Neural cell (in vitro differentiated cells): Measurements from ENCODE around the gene SUCO. TPM values are rescaled to one million over a fixed set of nuclear protein-coding genes. Genes with fewer than 3 reads are reported as not detected.

ENCODE experiments used
- H2AFZ ChIP-seq: fragments of 200-600, 300-800 bp; sonication (generic), shearing (Covaris generic); 2 replicates; pipeline ENCODE4 v1.6.0; 2014; ENCODE audit warnings: low read depth, mild to moderate bottlenecking, antibody characterized with exemption, low read length, moderate library complexity
- H3F3A ChIP-seq: fragments of 200-600 bp; shearing (Covaris generic); 2 replicates; pipeline ENCODE4 v1.6.1; 2016; ENCODE audit warnings: mild to moderate bottlenecking, moderate library complexity, mixed read lengths, antibody characterized with exemption, low read length; ENCODE audit not compliant: insufficient read depth, poor library complexity, severe bottlenecking
- H3K27ac ChIP-seq: fragments of 200-600, 300-800 bp; sonication (generic), shearing (Covaris generic); 2 replicates; pipeline ENCODE4 v1.5.1; 2014; ENCODE audit warnings: mild to moderate bottlenecking, low read length, moderate library complexity
- H3K27me3 ChIP-seq: fragments of 300-800, 200-600 bp; sonication (generic), shearing (Covaris generic); 2 replicates; pipeline ENCODE4 v1.6.0; 2014; ENCODE audit warnings: mild to moderate bottlenecking, low read depth, low read length, moderate library complexity; ENCODE audit not compliant: insufficient read depth
- H3K36me3 ChIP-seq: fragments of 300-800, 200-600 bp; sonication (generic), shearing (Covaris generic); 2 replicates; pipeline ENCODE4 v1.5.1; 2014; ENCODE audit warnings: mild to moderate bottlenecking, antibody characterized with exemption, low read length, moderate library complexity; ENCODE audit not compliant: insufficient read depth
- H3K4me2 ChIP-seq: fragments of 300-800, 200-600 bp; sonication (generic), shearing (Covaris generic); 2 replicates; pipeline ENCODE4 v1.6.0; 2014; ENCODE audit warnings: mild to moderate bottlenecking, low read length
- H3K4me3 ChIP-seq: fragments of 300-800, 200-600 bp; sonication (generic), shearing (Covaris generic); 2 replicates; pipeline ENCODE4 v1.5.1; 2014; ENCODE audit warnings: mild to moderate bottlenecking, low read length, moderate library complexity
- H3K79me2 ChIP-seq: fragments of 200-600 bp; shearing (Covaris generic); replicated peaks from 2 replicates; pipeline ENCODE4 v1.6.0; 2014; ENCODE audit warnings: mild to moderate bottlenecking, low read length, moderate library complexity; ENCODE audit not compliant: insufficient read depth
- H3K9ac ChIP-seq: fragments of 300-800, 200-600 bp; sonication (generic), shearing (Covaris generic); 2 replicates; pipeline ENCODE4 v1.6.1; 2016; ENCODE audit warnings: mild to moderate bottlenecking, low read length, mixed read lengths
- H3K9me2 ChIP-seq: fragments of 200-600 bp; shearing (Covaris generic); 2 replicates; pipeline ENCODE4 v1.6.1; 2016; ENCODE audit warnings: mild to moderate bottlenecking, low read length, mixed read lengths; ENCODE audit not compliant: insufficient read depth
- H3K9me3 ChIP-seq: fragments of 200-600, 300-800 bp; sonication (generic), shearing (Covaris generic); 2 replicates; pipeline ENCODE4 v1.6.1; 2016; ENCODE audit warnings: mild to moderate bottlenecking, mixed run types, low read length, moderate library complexity, mixed read lengths
- H4K20me1 ChIP-seq: fragments of 200-600 bp; shearing (Covaris generic); 2 replicates; pipeline ENCODE4 v1.6.1; 2016; ENCODE audit warnings: mild to moderate bottlenecking, mixed run types; ENCODE audit not compliant: insufficient read depth
- CTCF ChIP-seq: fragments of 450-650 bp; IDR thresholded peaks from 2 replicates; pipeline ENCODE4 v1.5.1; 2014; ENCODE audit warnings: antibody characterized with exemption, mild to moderate bottlenecking, moderate library complexity; ENCODE audit not compliant: poor library complexity, severe bottlenecking
- EP300 ChIP-seq: fragments of 450-650 bp; conservative IDR thresholded peaks from 2 replicates; pipeline ENCODE4 v1.6.1; 2014; ENCODE audit warnings: antibody characterized with exemption, mild to moderate bottlenecking, moderate library complexity; ENCODE audit not compliant: poor library complexity, severe bottlenecking
- EZH2 ChIP-seq: fragments of 200-600, 300-800 bp; shearing (Covaris generic), sonication (generic); IDR thresholded peaks from 2 replicates; pipeline ENCODE4 v1.6.1; 2014; ENCODE audit warnings: antibody characterized with exemption, low read length, borderline replicate concordance, mild to moderate bottlenecking; ENCODE audit not compliant: insufficient read depth, poor library complexity, severe bottlenecking
- MXI1 ChIP-seq: fragments of 450-650 bp; conservative IDR thresholded peaks from 2 replicates; pipeline ENCODE4 v1.6.1; 2014; ENCODE audit warnings: antibody characterized with exemption, mild to moderate bottlenecking; ENCODE audit not compliant: poor library complexity, severe bottlenecking
- POLR2AphosphoS5 ChIP-seq: IDR thresholded peaks from 2 replicates; pipeline ENCODE4 v1.6.1; 2012
- RAD21 ChIP-seq: fragments of 450-650 bp; conservative IDR thresholded peaks from 2 replicates; pipeline ENCODE4 v1.6.1; 2014; ENCODE audit warnings: antibody characterized with exemption, mild to moderate bottlenecking, moderate library complexity
- REST ChIP-seq: IDR thresholded peaks from 2 replicates; pipeline ENCODE4 v1.6.1; 2012; ENCODE audit warnings: borderline replicate concordance
- SMC3 ChIP-seq: fragments of 450-650 bp; conservative IDR thresholded peaks from 2 replicates; pipeline ENCODE4 v1.6.1; 2014; ENCODE audit warnings: antibody characterized with exemption, mild to moderate bottlenecking, moderate library complexity; ENCODE audit not compliant: poor library complexity
- TAF1 ChIP-seq: IDR thresholded peaks from 2 replicates; pipeline ENCODE4 v1.6.1; 2012; ENCODE audit warnings: low read depth
- polyA plus RNA-seq: library from polyadenylated mRNA; depleted of rRNA; stranded (reverse); fragments of >200 nt; gene quantifications from 2 replicates; pipeline ENCODE4 v1.2.3, GENCODE V29; 2014

Gene SUCO
- polyA plus RNA-seq, 1 donor from 2014 or later: 43.4 TPM

- Histone ChIP-seq H3K9ac (no peak overlapping the region), H3K9me2 (no peaks in the 10 kb centered on the region), H2AFZ (no peak overlapping the region), H4K20me1 (no peaks in the 10 kb centered on the region), H3K4me3 (no peak overlapping the region), H3K36me3 (no peaks in the 10 kb centered on the region), H3K27ac (no peak overlapping the region), H3K79me2 (no peaks in the 10 kb centered on the region), H3K27me3 (no peaks in the 10 kb centered on the region), H3K4me2 (no peak overlapping the region), H3F3A (no peaks in the 10 kb centered on the region), H3K9me3 (no peaks in the 10 kb centered on the region)
- TF ChIP-seq RAD21 (no peak), SMC3 (no peak), REST (no peak), EP300 (no peak), TAF1 (no peak), CTCF (no peak), MXI1 (no peak), EZH2 (no peak), POLR2AphosphoS5 (no peak)
Measured at GRCh38 chr1:172654535-172654934, 121.6 kb downstream of the SUCO start.

DNA sequence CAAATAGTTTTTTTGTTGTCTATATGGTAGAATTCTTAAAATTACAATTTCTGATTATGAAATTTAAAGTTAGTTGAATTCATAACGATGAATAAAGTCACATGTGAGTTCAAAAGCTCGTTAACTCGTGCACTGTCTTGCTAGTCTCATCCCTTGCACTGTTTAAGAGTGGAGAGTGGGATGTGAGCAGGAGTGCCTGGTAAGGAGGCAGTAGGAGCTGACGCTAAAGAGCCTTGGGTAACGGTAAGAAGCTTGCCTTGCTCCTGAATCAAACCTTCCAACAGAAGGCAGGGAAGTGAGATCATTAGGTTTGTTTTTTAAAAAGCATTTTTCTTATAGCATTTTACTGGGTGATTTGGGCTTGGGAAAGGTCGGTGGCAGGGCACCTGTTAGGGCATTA lies 123.6 kb downstream of the SUCO start:
- H3K27ac ChIP-seq: no peak overlapping the region
- no peak overlapping the region for H3K9ac ChIP-seq
- no peak for TF ChIP-seq RAD21
- TF ChIP-seq EZH2: no peak
- no peak for TF ChIP-seq SMC3
- TF ChIP-seq MXI1: no peak
- TF ChIP-seq CTCF: no peak
- TF ChIP-seq TAF1: no peak
- no peak for TF ChIP-seq EP300
- no peak for TF ChIP-seq POLR2AphosphoS5
- TF ChIP-seq REST: no peak
- no peak overlapping the region for H3K4me2 ChIP-seq
- no peaks in the 10 kb centered on the region for H3K36me3 ChIP-seq
- no peaks in the 10 kb centered on the region for H3K79me2 ChIP-seq
- H3K27me3 ChIP-seq: no peaks in the 10 kb centered on the region
- H3F3A ChIP-seq: no peaks in the 10 kb centered on the region
- no peaks in the 10 kb centered on the region for H3K9me2 ChIP-seq
- H3K4me3 ChIP-seq: no peak overlapping the region
- H2AFZ ChIP-seq: no peak overlapping the region
- H3K9me3 ChIP-seq: no peaks in the 10 kb centered on the region
- H4K20me1 ChIP-seq: no peaks in the 10 kb centered on the region
